Measurements from ENCODE around the gene SZT2. TPM values are rescaled to one million over a fixed set of nuclear protein-coding genes. Genes with fewer than 3 reads are reported as not detected.

SZT2 gene
- total RNA-seq, 1 experiment from 2014 or later, result 29.0 TPM

- intact Hi-C loops (cut with micrococcal nuclease; ENCODE audit: unreplicated experiment), result no loop called here
- Mint-ChIP-seq H3K27ac (ENCODE audit: unreplicated experiment) (no peak overlapping the region), H3K4me1 (ENCODE audit: low read depth, unreplicated experiment) (peaks cover 23% of the 10 kb centered on the region), H3K4me3 (ENCODE audit: unreplicated experiment) (no peak overlapping the region), H3K27me3 (ENCODE audit: insufficient read depth, unreplicated experiment) (no peaks in the 10 kb centered on the region), H3K36me3 (ENCODE audit: insufficient read depth, unreplicated experiment) (peaks cover 37% of the 10 kb centered on the region), H3K9me3 (ENCODE audit: unreplicated experiment) (no peaks in the 10 kb centered on the region)
- no TSS peak for BruUV-seq (replicated peaks)
- H3K27me3 ChIP-seq (replicated peaks; ENCODE audit: control insufficient read depth, insufficient read depth, low read length), result no peaks in the 10 kb centered on the region
- ChIA-PET POLR2A (no interaction called here), CTCF (interaction anchor here (2.1 kb wide), 1 partner anchor 72 kb away, joined by 13 read pairs; the partner anchor contains the start of gene C1orf210)
- H3K9me3 ChIP-seq, result no peaks in the 10 kb centered on the region
- no peak overlapping the region for H3K4me3 ChIP-seq (ENCODE audit: low read depth, low read length)
- TF ChIP-seq CTCF (IDR thresholded peaks at IDR 0.05; ENCODE audit: insufficient read depth in 1 of 2, low read depth in 1 of 2, low read length in 1 of 2, severe bottlenecking in 1 of 2, unreplicated experiment in 1 of 2), result no peak
- no peak for DNase-seq
- peaks cover 3% of the 10 kb centered on the region; the same call in 1 of the 2 replicates for H3K36me3 ChIP-seq (ENCODE audit: control insufficient read depth, insufficient read depth, low read length)
- peaks cover 14% of the 10 kb centered on the region for H3K4me1 ChIP-seq
Measured at GRCh38 chr1:43357251-43357650, 32.4 kb upstream of the SZT2 start.

GRCh38 chr1:43358121-43358745 is 31.5 kb upstream of the SZT2 start:
- H3K4me3 Mint-ChIP-seq (ENCODE audit: unreplicated experiment), result peak overlapping the region; percentile 93
- intact Hi-C loops (cut with micrococcal nuclease; ENCODE audit: unreplicated experiment), result loop anchor here (1.0 to 2.0 kb wide), 6 partner anchors 8 to 131 kb away; partner anchors contain the start of gene C1orf210
- no peaks in the 10 kb centered on the region for H3K27me3 Mint-ChIP-seq (ENCODE audit: insufficient read depth, unreplicated experiment)
- peaks cover 3% of the 10 kb centered on the region; the same call in 1 of the 2 replicates for H3K36me3 ChIP-seq (ENCODE audit: control insufficient read depth, insufficient read depth, low read length)
- H3K27ac Mint-ChIP-seq (ENCODE audit: unreplicated experiment), result peak overlapping the region; percentile 97
- TF ChIP-seq CTCF (IDR thresholded peaks at IDR 0.05; ENCODE audit: insufficient read depth in 1 of 2, low read depth in 1 of 2, low read length in 1 of 2, severe bottlenecking in 1 of 2, unreplicated experiment in 1 of 2), result peak; percentile 25 to 58
- ChIA-PET CTCF (interaction anchor here (0.9 to 2.1 kb wide), 8 partner anchors 9 to 131 kb away, joined by 3 to 36 read pairs (median 14); partner anchors contain the start of genes C1orf210 and ELOVL1), POLR2A (interaction anchor here (0.5 to 1.6 kb wide), 12 partner anchors 8 to 617 kb away, joined by 3 to 20 read pairs (median 8); partner anchors contain the start of genes C1orf210, ELOVL1, HYI and KDM4A)
- H3K36me3 Mint-ChIP-seq (ENCODE audit: insufficient read depth, unreplicated experiment), result peaks cover 47% of the 10 kb centered on the region
- peak overlapping the region; percentile 96 for H3K4me3 ChIP-seq (ENCODE audit: low read depth, low read length)
- peaks cover 23% of the 10 kb centered on the region for H3K4me1 Mint-ChIP-seq (ENCODE audit: low read depth, unreplicated experiment)
- no peaks in the 10 kb centered on the region for H3K27me3 ChIP-seq (replicated peaks; ENCODE audit: control insufficient read depth, insufficient read depth, low read length)
- H3K4me1 ChIP-seq, result peaks cover 16% of the 10 kb centered on the region
- H3K9me3 ChIP-seq, result no peaks in the 10 kb centered on the region
- DNase-seq, result peak; percentile 55 to 57
- no peaks in the 10 kb centered on the region for H3K9me3 Mint-ChIP-seq (ENCODE audit: unreplicated experiment)
- BruUV-seq (replicated peaks), result TSS peak; percentile 80

- Mint-ChIP-seq H3K27me3 (ENCODE audit: insufficient read depth, unreplicated experiment) (no peaks in the 10 kb centered on the region), H3K4me1 (ENCODE audit: low read depth, unreplicated experiment) (peaks cover 27% of the 10 kb centered on the region), H3K27ac (ENCODE audit: unreplicated experiment) (peak within 1 kb of the TSS; percentile 97), H3K36me3 (ENCODE audit: insufficient read depth, unreplicated experiment) (peaks cover 55% of the 10 kb centered on the region), H3K4me3 (ENCODE audit: unreplicated experiment) (peak within 1 kb of the TSS; percentile 93), H3K9me3 (ENCODE audit: unreplicated experiment) (no peaks in the 10 kb centered on the region)
- TSS peak; percentile 69 for BruUV-seq (replicated peaks)
- Histone ChIP-seq H3K36me3 (ENCODE audit: control insufficient read depth, insufficient read depth, low read length) (peaks cover 5% of the 10 kb centered on the region), H3K9me3 (no peaks in the 10 kb centered on the region), H3K4me3 (ENCODE audit: low read depth, low read length) (peak within 1 kb of the TSS; percentile 96), H3K4me1 (peaks cover 24% of the 10 kb centered on the region), H3K27me3 (replicated peaks; ENCODE audit: control insufficient read depth, insufficient read depth, low read length) (no peaks in the 10 kb centered on the region)
- peak; percentile 97 to 98 for DNase-seq
- POLR2A ChIA-PET, result interaction anchor here (0.5 to 1.6 kb wide), 12 partner anchors 9 to 617 kb away, joined by 3 to 20 read pairs (median 8); partner anchors contain the start of genes C1orf210, ELOVL1, HYI and MED8
- CTCF ChIA-PET, result interaction anchor here (1.0 to 2.1 kb wide), 7 partner anchors 8 to 132 kb away, joined by 3 to 36 read pairs (median 14); partner anchors contain the start of genes C1orf210 and ELOVL1
- intact Hi-C loops (cut with micrococcal nuclease; ENCODE audit: unreplicated experiment), result loop anchor here (1.0 to 2.0 kb wide), 6 partner anchors 7 to 132 kb away; partner anchors contain the start of gene C1orf210
- no peak for TF ChIP-seq CTCF (IDR thresholded peaks at IDR 0.05; ENCODE audit: insufficient read depth in 1 of 2, low read depth in 1 of 2, low read length in 1 of 2, severe bottlenecking in 1 of 2, unreplicated experiment in 1 of 2)
Measured at GRCh38 chr1:43358746-43359693, 30.7 kb upstream of the SZT2 start, which contains the start of gene CDC20. Gene CDC20, plus strand, starts transcription at chr1:43358981. Its CDS starts 235 bp downstream, at chr1:43359216.

Measured in Caco-2 (cell line).